Measurements from ENCODE around the gene TULP1. TPM values are rescaled to one million over a fixed set of nuclear protein-coding genes. Genes with fewer than 3 reads are reported as not detected.

TULP1 gene
- total RNA-seq, 1 donor from 2014 or later: not detected

GRCh38 chr6:35483062-35483461 lies 29.6 kb downstream of the TULP1 start:
- Mint-ChIP-seq H3K4me3 (ENCODE audit: unreplicated experiment) (no peak overlapping the region), H3K9me3 (ENCODE audit: unreplicated experiment) (no peaks in the 10 kb centered on the region), H3K27me3 (ENCODE audit: low read depth, unreplicated experiment) (no peaks in the 10 kb centered on the region), H3K36me3 (ENCODE audit: low read depth, unreplicated experiment) (peaks cover 10% of the 10 kb centered on the region), H3K4me1 (ENCODE audit: low read depth, unreplicated experiment) (peaks cover 24% of the 10 kb centered on the region), H3K27ac (ENCODE audit: unreplicated experiment) (no peak overlapping the region)
- no peaks in the 10 kb centered on the region for H3K9me3 ChIP-seq (ENCODE audit: insufficient read depth, low read depth, low read length)
- H3K9ac ChIP-seq (ENCODE audit: low read length): no peak overlapping the region
- FAIRE-seq (no peak), DNase-seq (ENCODE audit: low read depth) (no peak)
- TF ChIP-seq CTCF (IDR thresholded peaks at IDR 0.05; ENCODE audit: insufficient read depth, low read depth, low read length) (no peak), EZH2 (IDR thresholded peaks at IDR 0.05; ENCODE audit: insufficient read depth, low read length) (no peak)
- peaks cover 10% of the 10 kb centered on the region for H3K36me3 ChIP-seq (ENCODE audit: insufficient read depth, low read length)
- H3K4me1 ChIP-seq (ENCODE audit: insufficient read depth, low read length): peaks cover 32% of the 10 kb centered on the region
- peaks cover 58% of the 10 kb centered on the region for H3K79me2 ChIP-seq (ENCODE audit: insufficient read depth, low read length)
- no peak overlapping the region for H3K27ac ChIP-seq (ENCODE audit: low read depth, low read length)
- no peak overlapping the region for H3K4me2 ChIP-seq (ENCODE audit: low read length)
- H3K4me3 ChIP-seq (ENCODE audit: insufficient read depth, low read depth, low read length): no peak overlapping the region
- H4K20me1 ChIP-seq (ENCODE audit: insufficient read depth, low read length): peaks cover 64% of the 10 kb centered on the region
- H3K27me3 ChIP-seq (ENCODE audit: insufficient read depth, low read length): no peaks in the 10 kb centered on the region
- H2AFZ ChIP-seq (ENCODE audit: low read depth, low read length): no peak overlapping the region

GRCh38 chr6:35481226-35481625 lies 31.5 kb downstream of the TULP1 start:
- no peak overlapping the region for H3K9ac ChIP-seq (ENCODE audit: low read length)
- H3K27ac ChIP-seq (ENCODE audit: low read depth, low read length): no peak overlapping the region

More at GRCh38 chr6:35481226-35481625, 31.5 kb downstream of the TULP1 start:
- peaks cover 39% of the 10 kb centered on the region for H3K79me2 ChIP-seq (ENCODE audit: insufficient read depth, low read length)
- peaks cover 19% of the 10 kb centered on the region for H3K4me1 ChIP-seq (ENCODE audit: insufficient read depth, low read length)
- H3K9me3 ChIP-seq (ENCODE audit: insufficient read depth, low read depth, low read length): no peaks in the 10 kb centered on the region
- Mint-ChIP-seq H3K4me3 (ENCODE audit: unreplicated experiment) (no peak overlapping the region), H3K36me3 (ENCODE audit: low read depth, unreplicated experiment) (peaks cover 13% of the 10 kb centered on the region), H3K27me3 (ENCODE audit: low read depth, unreplicated experiment) (no peaks in the 10 kb centered on the region), H3K4me1 (ENCODE audit: low read depth, unreplicated experiment) (peaks cover 13% of the 10 kb centered on the region), H3K27ac (ENCODE audit: unreplicated experiment) (no peak overlapping the region), H3K9me3 (ENCODE audit: unreplicated experiment) (no peaks in the 10 kb centered on the region)
- no peak for DNase-seq (ENCODE audit: low read depth)
- H3K4me2 ChIP-seq (ENCODE audit: low read length): no peak overlapping the region
- FAIRE-seq: no peak
- no peak overlapping the region for H2AFZ ChIP-seq (ENCODE audit: low read depth, low read length)
- peaks cover 69% of the 10 kb centered on the region for H4K20me1 ChIP-seq (ENCODE audit: insufficient read depth, low read length)
- H3K36me3 ChIP-seq (ENCODE audit: insufficient read depth, low read length): peaks cover 10% of the 10 kb centered on the region
- TF ChIP-seq CTCF (IDR thresholded peaks at IDR 0.05; ENCODE audit: insufficient read depth, low read depth, low read length) (no peak), EZH2 (IDR thresholded peaks at IDR 0.05; ENCODE audit: insufficient read depth, low read length) (no peak)
- no peak overlapping the region for H3K4me3 ChIP-seq (ENCODE audit: insufficient read depth, low read depth, low read length)
- H3K27me3 ChIP-seq (ENCODE audit: insufficient read depth, low read length): no peaks in the 10 kb centered on the region

All from astrocyte (in vitro differentiated cells and primary cell).